Colonic mucosa (tissue), 4 donors: ENCODE measurements around the gene TCEAL3. TPM values are rescaled to one million over a fixed set of nuclear protein-coding genes. Genes with fewer than 3 reads are reported as not detected.

Experiments used
- DNase-seq: peaks from one replicate; pipeline ENCODE4 v3.0.0-alpha.2; 2020
- H3K27ac ChIP-seq: fragments of 200-600 bp; one replicate; pipeline ENCODE4 v1.8.0; 2021
- H3K27me3 ChIP-seq: fragments of 200-600 bp; one replicate; pipeline ENCODE4 v1.8.0; 2021
- H3K36me3 ChIP-seq: fragments of 200-600 bp; one replicate; pipeline ENCODE4 v1.8.0; 2021
- H3K4me1 ChIP-seq: fragments of 200-600 bp; one replicate; pipeline ENCODE4 v1.8.0; 2021; ENCODE audit warnings: mild to moderate bottlenecking
- H3K4me3 ChIP-seq: fragments of 200-600 bp; one replicate; pipeline ENCODE4 v1.8.0; 2021
- H3K9ac ChIP-seq, 2 donors: one replicate each; pipeline ENCODE4 v1.7.0; 2013; ENCODE audit warnings: control low read depth in 2 of 2, low read depth in 2 of 2, low read length in 2 of 2
- H3K9me3 ChIP-seq: fragments of 200-600 bp; one replicate; pipeline ENCODE4 v1.8.0; 2021
- intact Hi-C: fragments of 100-400 bp; cut with DNase I; formaldehyde crosslinking; loops from one replicate; pipeline ENCODE4 v1.14.1; 2022
- total RNA-seq, 2 donors: library from RNA; stranded (reverse); fragmentation: NEBNext Ultra II Directional in 1 of 2; extraction: Animal tissue kit (Norgen Biotek cat#: 25700) in 1 of 2; gene quantifications; one replicate each; pipeline ENCODE4 v1.2.1, GENCODE V29; 2021
- TF ChIP-seq, protein P1 (sequence below): fragments of 200-600 bp; IDR thresholded peaks from one replicate; pipeline ENCODE4 v1.8.0; 2022; ENCODE audit warnings: antibody characterized with exemption, mild to moderate bottlenecking
- donor health status: healthy.
- donor health status: DM: no; HTN: no; CAD: no.
- donor health status: DM: no; HTN: no; CAD: no.

Gene TCEAL3
- total RNA-seq, 2 donors from 2014 or later = 4.9 to 7.8 TPM

DNA sequence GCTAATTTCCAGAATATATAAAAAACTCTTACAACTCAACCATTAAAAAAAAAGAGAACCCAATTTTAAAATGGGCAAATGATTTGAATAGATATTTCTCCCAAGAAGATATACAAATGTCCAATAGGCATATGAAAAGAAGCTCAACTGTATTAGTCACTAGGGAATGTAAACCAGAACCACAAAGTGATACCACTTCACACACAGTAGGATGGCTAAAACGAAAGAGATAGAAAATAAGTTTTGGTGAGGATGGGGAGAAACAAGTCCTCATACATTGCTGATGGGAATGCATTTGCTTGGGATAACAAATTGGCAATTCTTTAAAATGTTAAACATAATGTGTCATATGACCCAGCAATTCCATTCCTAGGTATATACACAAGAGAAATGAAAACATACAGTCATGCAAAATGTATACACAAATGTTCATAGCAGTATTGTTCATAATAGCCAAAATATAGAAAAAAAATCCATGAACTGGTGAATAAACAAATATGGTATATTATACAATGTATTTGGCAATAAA lies 5.7 kb downstream of the TCEAL3 start:
- H3K27ac ChIP-seq = no peak overlapping the region
- H3K36me3 ChIP-seq = no peaks in the 10 kb centered on the region
- TF ChIP-seq, protein P1, sequence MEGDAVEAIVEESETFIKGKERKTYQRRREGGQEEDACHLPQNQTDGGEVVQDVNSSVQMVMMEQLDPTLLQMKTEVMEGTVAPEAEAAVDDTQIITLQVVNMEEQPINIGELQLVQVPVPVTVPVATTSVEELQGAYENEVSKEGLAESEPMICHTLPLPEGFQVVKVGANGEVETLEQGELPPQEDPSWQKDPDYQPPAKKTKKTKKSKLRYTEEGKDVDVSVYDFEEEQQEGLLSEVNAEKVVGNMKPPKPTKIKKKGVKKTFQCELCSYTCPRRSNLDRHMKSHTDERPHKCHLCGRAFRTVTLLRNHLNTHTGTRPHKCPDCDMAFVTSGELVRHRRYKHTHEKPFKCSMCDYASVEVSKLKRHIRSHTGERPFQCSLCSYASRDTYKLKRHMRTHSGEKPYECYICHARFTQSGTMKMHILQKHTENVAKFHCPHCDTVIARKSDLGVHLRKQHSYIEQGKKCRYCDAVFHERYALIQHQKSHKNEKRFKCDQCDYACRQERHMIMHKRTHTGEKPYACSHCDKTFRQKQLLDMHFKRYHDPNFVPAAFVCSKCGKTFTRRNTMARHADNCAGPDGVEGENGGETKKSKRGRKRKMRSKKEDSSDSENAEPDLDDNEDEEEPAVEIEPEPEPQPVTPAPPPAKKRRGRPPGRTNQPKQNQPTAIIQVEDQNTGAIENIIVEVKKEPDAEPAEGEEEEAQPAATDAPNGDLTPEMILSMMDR = no peak
- no peak overlapping the region for H3K4me3 ChIP-seq
- H3K9me3 ChIP-seq = no peaks in the 10 kb centered on the region
- no peaks in the 10 kb centered on the region for H3K4me1 ChIP-seq
- DNase-seq = no peak
- H3K9ac ChIP-seq = no peak overlapping the region
- intact Hi-C loops = no loop called here
- H3K27me3 ChIP-seq = no peaks in the 10 kb centered on the region

DNA sequence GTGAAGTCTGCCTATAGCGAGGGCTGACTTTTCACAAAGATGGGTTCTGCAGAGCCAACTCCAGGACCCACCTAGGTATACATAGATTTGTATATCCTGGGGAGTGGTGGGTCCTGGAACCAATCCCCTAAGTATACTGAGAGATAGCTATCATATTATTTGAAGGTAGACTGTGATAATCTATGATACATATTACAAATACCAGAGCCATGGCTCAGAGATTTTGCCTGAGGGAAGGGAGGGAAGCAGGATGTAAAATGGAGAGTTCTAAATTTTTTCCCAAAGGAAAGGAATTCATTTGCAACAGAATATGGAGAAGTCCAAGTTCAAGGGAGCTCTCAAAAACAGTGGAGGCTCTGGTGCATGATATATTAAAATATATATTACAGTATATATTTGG lies 7.2 kb downstream of the TCEAL3 start:
- Histone ChIP-seq H3K36me3 (no peaks in the 10 kb centered on the region), H3K4me3 (no peak overlapping the region), H3K9ac (no peak overlapping the region), H3K9me3 (no peaks in the 10 kb centered on the region), H3K27ac (no peak overlapping the region), H3K27me3 (no peaks in the 10 kb centered on the region), H3K4me1 (no peaks in the 10 kb centered on the region)
- no peak for DNase-seq
- TF ChIP-seq, protein P1 = no peak
- intact Hi-C loops = no loop called here

DNA sequence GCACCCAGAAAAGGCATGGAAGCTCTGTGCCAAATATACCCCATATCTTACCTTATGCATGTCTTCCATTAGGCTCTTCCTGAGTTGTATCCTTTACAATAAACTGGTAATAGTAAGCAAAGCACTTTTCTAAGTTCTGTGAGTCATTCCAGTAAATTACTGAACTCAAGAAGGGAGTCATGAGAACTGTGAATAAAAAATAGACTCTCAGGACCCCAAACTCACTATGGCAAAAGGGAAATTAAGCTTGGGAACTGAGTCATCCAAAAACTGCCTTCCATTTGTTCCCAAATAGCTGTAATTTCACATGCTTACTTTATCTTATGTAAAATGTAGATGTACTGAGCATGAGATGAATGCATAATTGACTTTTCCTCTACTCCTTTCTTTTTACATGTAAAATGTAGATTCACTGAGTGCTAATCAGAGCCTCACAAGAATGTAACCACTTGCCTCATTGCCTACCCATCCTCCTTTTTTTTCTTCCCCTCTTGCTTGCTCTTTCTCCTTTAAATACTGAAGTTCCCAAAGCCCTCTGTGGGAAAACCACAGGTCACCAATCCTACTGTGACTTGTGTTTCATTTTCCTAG lies 8.1 kb downstream of the TCEAL3 start:
- Histone ChIP-seq H3K9ac (no peak overlapping the region), H3K4me3 (no peak overlapping the region), H3K27ac (no peak overlapping the region), H3K36me3 (no peaks in the 10 kb centered on the region), H3K27me3 (no peaks in the 10 kb centered on the region), H3K4me1 (no peaks in the 10 kb centered on the region), H3K9me3 (no peaks in the 10 kb centered on the region)
- intact Hi-C loops = no loop called here
- DNase-seq = no peak
- TF ChIP-seq, protein P1 = no peak

DNA sequence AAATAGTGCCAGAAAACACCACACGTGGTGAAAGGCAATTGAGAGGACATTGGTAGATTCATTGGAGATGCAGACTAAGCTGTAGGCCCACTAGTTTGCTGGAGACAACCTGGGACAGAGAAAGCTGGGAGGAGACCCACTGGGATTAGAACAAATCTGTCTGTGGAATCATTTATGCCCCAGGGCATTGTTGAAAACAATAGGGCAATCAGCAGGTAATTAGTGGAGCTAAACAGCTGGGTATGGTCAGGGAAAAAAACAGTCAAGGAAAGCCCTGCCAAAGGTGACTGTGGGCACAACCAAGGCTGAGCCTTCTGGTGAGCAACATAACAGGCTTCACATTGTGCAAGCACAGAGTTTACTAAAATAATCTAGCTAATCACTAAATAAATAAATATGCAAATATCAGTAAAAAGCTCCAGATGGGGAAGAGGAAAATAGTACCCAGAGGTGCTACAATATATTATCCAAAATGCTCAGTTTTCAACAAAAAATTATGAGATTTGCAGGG lies 9.0 kb downstream of the TCEAL3 start:
- H3K27ac ChIP-seq = no peak overlapping the region
- no peak overlapping the region for H3K4me3 ChIP-seq

DNA sequence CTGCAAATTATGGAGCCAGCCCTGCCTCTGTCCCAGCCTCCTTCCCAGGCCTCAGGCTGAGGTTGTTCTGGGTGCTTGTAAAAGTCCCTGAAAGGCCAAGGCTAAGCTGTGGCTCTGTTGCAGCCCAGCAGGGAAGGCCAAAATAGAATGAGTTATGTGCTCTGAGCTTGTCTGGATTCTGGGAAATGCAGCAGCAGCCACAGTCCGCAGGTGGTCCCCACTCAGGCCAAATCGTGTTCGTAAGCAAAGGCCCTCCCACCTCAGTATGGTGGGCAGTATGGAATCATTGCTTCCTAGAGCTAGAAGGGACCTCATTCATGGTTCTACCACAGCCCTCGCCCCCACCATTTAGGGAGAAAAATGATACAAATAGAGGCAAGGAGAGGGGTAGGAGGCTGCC lies 16.3 kb downstream of the TCEAL3 start:
- Histone ChIP-seq H3K36me3 (no peaks in the 10 kb centered on the region), H3K27ac (no peak overlapping the region), H3K4me3 (no peak overlapping the region), H3K9ac (no peak overlapping the region), H3K27me3 (no peaks in the 10 kb centered on the region), H3K9me3 (no peaks in the 10 kb centered on the region), H3K4me1 (no peaks in the 10 kb centered on the region)
- intact Hi-C loops = no loop called here
- no peak for DNase-seq
- TF ChIP-seq, protein P1 = no peak

More for the DNA sequence above, 9.0 kb downstream of the TCEAL3 start:
- intact Hi-C loops = no loop called here
- Histone ChIP-seq H3K4me1 (no peaks in the 10 kb centered on the region), H3K9me3 (no peaks in the 10 kb centered on the region), H3K9ac (no peak overlapping the region), H3K36me3 (no peaks in the 10 kb centered on the region), H3K27me3 (no peaks in the 10 kb centered on the region)
- TF ChIP-seq, protein P1 = no peak
- DNase-seq = no peak
